OCI-LY7 (cell line): ENCODE results near the gene LYRM9. TPM values are rescaled to one million over a fixed set of nuclear protein-coding genes. Genes with fewer than 3 reads are reported as not detected.

ENCODE experiments used
- BruUV-seq: library from RNA; stranded (reverse); fragments of 400-500 nt; replicated peaks from 2 replicates; lab custom pipeline; 2021; lab: Mats Ljungman, UMichigan
- CTCF ChIA-PET: fragments of 300-600 bp; sonication (Branson Sonifier 250); formaldehyde crosslinking; loops from one replicate; lab custom pipeline; 2022; ENCODE audit warnings: antibody characterized with exemption; ENCODE audit not compliant: unreplicated experiment; lab: Charles Lee
- POLR2A ChIA-PET: fragments of 300-600 bp; sonication (Branson Sonifier 250); formaldehyde crosslinking; loops from one replicate; lab custom pipeline; 2022; ENCODE audit warnings: antibody characterized with exemption; lab: Charles Lee
- DNase-seq: peaks from one replicate; pipeline ENCODE4 v3.0.0-alpha.2; 2015; ENCODE audit warnings: low spot score
- H2AFZ ChIP-seq: fragments of 200-600 bp; sonication (generic), shearing (Covaris generic); 2 replicates; pipeline ENCODE4 v1.6.1; 2014; ENCODE audit warnings: mild to moderate bottlenecking, antibody characterized with exemption, low read length, moderate library complexity
- H3K27ac ChIP-seq: fragments of 200-600 bp; sonication (generic); 2 replicates; pipeline ENCODE4 v1.5.1; 2014; ENCODE audit warnings: mixed run types, low read depth, mild to moderate bottlenecking, moderate library complexity, low read length, inconsistent platforms; ENCODE audit not compliant: poor library complexity, severe bottlenecking
- H3K36me3 ChIP-seq: fragments of 200-600 bp; sonication (generic); 2 replicates; pipeline ENCODE4 v1.6.1; 2014; ENCODE audit warnings: mild to moderate bottlenecking, antibody characterized with exemption, low read length, moderate library complexity, mixed read lengths; ENCODE audit not compliant: insufficient read depth
- H3K4me1 ChIP-seq: fragments of 200-600 bp; sonication (generic); 2 replicates; pipeline ENCODE4 v1.5.1; 2014; ENCODE audit warnings: mild to moderate bottlenecking, low read length; ENCODE audit not compliant: insufficient read depth, poor library complexity, severe bottlenecking
- H3K4me2 ChIP-seq: fragments of 200-600 bp; sonication (generic); 2 replicates; pipeline ENCODE4 v1.6.1; 2014; ENCODE audit warnings: mild to moderate bottlenecking, low read length
- H3K4me3 ChIP-seq: fragments of 200-600 bp; sonication (generic); 2 replicates; pipeline ENCODE4 v1.5.1; 2014; ENCODE audit warnings: mild to moderate bottlenecking, low read depth, low read length; ENCODE audit not compliant: poor library complexity, severe bottlenecking
- H3K79me2 ChIP-seq: fragments of 200-600 bp; sonication (generic); 2 replicates; pipeline ENCODE4 v1.6.1; 2016; ENCODE audit warnings: low read depth, mild to moderate bottlenecking, low read length, moderate library complexity, mixed read lengths; ENCODE audit not compliant: insufficient read depth
- H3K9me2 ChIP-seq: fragments of 200-600 bp; sonication (generic); 2 replicates; pipeline ENCODE4 v1.6.1; 2016; ENCODE audit warnings: mild to moderate bottlenecking, low read length, mixed read lengths; ENCODE audit not compliant: insufficient read depth
- H3K9me3 ChIP-seq: fragments of 200-600 bp; sonication (generic); 2 replicates; pipeline ENCODE4 v1.6.1; 2014; ENCODE audit warnings: mild to moderate bottlenecking, mixed run types, low read length, mixed read lengths
- H4K20me1 ChIP-seq: fragments of 200-600 bp; sonication (generic); 2 replicates; pipeline ENCODE4 v1.6.1; 2014; ENCODE audit warnings: mild to moderate bottlenecking, antibody characterized with exemption, low read length, moderate library complexity, mixed read lengths; ENCODE audit not compliant: insufficient read depth
- EZH2phosphoT487 ChIP-seq: fragments of 200-600 bp; sonication (generic); IDR thresholded peaks from 2 replicates; pipeline ENCODE4 v1.6.1; 2018; ENCODE audit warnings: low read depth, borderline replicate concordance, mild to moderate bottlenecking, mixed run types, antibody characterized with exemption, low read length, moderate library complexity, mixed read lengths
- intact Hi-C: fragments of 100-400 bp; cut with micrococcal nuclease; formaldehyde crosslinking; loops from one replicate; pipeline ENCODE4 v1.10.0; 2022; ENCODE audit not compliant: unreplicated experiment
- total RNA-seq, 2 experiments: library from RNA; depleted of rRNA in 1 of 2; stranded (reverse); fragments of >200 nt in 1 of 2; shearing (Covaris generic) in 1 of 2; gene quantifications; 2 replicates each; pipeline ENCODE4 v1.2.3, GENCODE V29; 2014 to 2022
- TF ChIP-seq, protein P1 (sequence below): fragments of 200-600 bp; sonication (generic); conservative IDR thresholded peaks from 2 replicates; pipeline ENCODE4 v1.5.1; 2014; ENCODE audit warnings: mild to moderate bottlenecking, antibody characterized with exemption, low read length, moderate library complexity, mixed read lengths

The LYRM9 gene
- total RNA-seq, 2 experiments from 2014 or later = 0.35 to 1.4 TPM

DNA sequence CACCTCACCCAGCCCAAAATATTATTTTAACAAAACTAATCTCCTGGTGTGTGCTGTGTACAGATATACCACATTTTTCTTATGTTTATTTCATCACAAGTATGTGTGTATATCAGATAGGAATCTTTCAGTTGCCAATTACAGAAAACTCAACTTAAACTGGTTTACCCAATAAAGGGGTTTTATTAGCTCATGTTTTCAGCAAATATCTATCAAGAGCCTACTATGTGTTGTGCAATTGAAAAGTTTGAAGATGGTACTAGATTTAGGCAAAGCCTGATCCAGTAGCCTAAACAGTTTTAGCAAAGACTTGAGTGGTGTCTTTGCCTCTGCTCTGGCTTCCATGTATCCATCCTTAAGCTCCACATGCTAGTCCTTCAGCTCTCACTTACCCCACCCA, 45.1 kb upstream of the LYRM9 start:
- Histone ChIP-seq H3K4me1 (peaks cover 12% of the 10 kb centered on the region), H3K79me2 (no peaks in the 10 kb centered on the region), H3K4me2 (no peak overlapping the region), H3K9me2 (no peaks in the 10 kb centered on the region), H3K27ac (no peak overlapping the region), H3K36me3 (no peaks in the 10 kb centered on the region), H3K9me3 (no peaks in the 10 kb centered on the region), H3K4me3 (no peak overlapping the region), H2AFZ (no peak overlapping the region), H4K20me1 (no peaks in the 10 kb centered on the region)
- DNase-seq = no peak
- intact Hi-C loops = no loop called here
- TF ChIP-seq, protein P1, sequence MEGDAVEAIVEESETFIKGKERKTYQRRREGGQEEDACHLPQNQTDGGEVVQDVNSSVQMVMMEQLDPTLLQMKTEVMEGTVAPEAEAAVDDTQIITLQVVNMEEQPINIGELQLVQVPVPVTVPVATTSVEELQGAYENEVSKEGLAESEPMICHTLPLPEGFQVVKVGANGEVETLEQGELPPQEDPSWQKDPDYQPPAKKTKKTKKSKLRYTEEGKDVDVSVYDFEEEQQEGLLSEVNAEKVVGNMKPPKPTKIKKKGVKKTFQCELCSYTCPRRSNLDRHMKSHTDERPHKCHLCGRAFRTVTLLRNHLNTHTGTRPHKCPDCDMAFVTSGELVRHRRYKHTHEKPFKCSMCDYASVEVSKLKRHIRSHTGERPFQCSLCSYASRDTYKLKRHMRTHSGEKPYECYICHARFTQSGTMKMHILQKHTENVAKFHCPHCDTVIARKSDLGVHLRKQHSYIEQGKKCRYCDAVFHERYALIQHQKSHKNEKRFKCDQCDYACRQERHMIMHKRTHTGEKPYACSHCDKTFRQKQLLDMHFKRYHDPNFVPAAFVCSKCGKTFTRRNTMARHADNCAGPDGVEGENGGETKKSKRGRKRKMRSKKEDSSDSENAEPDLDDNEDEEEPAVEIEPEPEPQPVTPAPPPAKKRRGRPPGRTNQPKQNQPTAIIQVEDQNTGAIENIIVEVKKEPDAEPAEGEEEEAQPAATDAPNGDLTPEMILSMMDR = no peak
- TF ChIP-seq EZH2phosphoT487 = no peak
- POLR2A ChIA-PET = no interaction called here
- BruUV-seq = no TSS peak
- CTCF ChIA-PET = no interaction called here

DNA sequence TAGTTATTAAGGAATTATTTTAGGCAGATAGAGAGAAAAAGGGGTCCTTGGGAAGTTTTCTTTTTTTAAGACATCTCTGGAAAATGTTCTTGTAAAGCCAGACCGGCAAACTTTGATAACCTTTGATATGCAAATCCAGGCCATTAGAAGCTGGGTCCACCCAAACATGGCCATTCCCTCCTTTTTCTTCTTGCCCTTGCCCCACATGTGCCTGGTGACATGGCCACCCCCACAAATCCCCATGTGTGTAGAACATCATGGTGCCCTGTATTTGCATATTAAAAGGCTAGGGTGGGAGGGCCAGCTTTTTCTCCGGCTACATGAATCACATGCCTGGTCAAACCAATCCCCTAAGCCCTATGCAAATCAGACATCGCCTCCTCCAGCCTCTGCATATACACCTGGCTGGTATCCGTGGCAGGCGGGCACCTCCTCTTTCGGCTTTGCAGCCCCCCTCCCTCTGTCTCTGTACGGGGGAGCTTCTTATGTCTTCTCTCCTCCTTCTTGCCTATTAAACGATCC, 43.9 kb upstream of the LYRM9 start:
- Histone ChIP-seq H3K4me3 (no peak overlapping the region), H3K4me1 (peaks cover 12% of the 10 kb centered on the region), H2AFZ (no peak overlapping the region), H3K36me3 (no peaks in the 10 kb centered on the region), H4K20me1 (no peaks in the 10 kb centered on the region), H3K27ac (no peak overlapping the region), H3K9me3 (no peaks in the 10 kb centered on the region), H3K79me2 (no peaks in the 10 kb centered on the region), H3K4me2 (no peak overlapping the region), H3K9me2 (no peaks in the 10 kb centered on the region)
- DNase-seq = no peak
- POLR2A ChIA-PET = no interaction called here
- CTCF ChIA-PET = interaction anchor here (0.6 kb wide), 1 partner anchor 483 kb away, joined by 3 read pairs; no protein-coding TSS in a partner anchor
- no TSS peak for BruUV-seq
- intact Hi-C loops = no loop called here
- TF ChIP-seq, protein P1 = no peak

DNA sequence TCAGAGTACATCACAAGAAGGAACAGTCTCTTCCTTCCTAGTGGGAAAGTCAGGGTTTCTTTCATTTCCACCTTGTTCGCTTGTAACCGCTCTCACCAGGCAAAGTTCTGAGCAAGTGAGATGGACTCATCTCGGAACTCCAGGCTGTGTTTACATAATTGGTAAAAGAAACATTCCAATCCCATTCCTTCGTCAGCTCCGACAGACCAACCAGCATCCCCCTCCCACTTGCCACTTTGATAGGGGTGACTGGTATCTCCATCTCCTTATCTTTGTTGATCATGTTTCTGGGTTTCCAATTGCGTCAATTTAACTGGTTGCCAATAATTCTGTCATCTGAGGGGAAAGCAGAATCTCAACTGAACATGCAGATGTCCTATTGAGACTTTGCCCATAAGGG, 36.8 kb upstream of the LYRM9 start:
- no TSS peak for BruUV-seq
- no peak for DNase-seq
- no peaks in the 10 kb centered on the region for H3K9me3 ChIP-seq
- no peaks in the 10 kb centered on the region for H3K36me3 ChIP-seq
- ChIA-PET POLR2A (no interaction called here), CTCF (no interaction called here)
- no peaks in the 10 kb centered on the region for H3K79me2 ChIP-seq
- H3K9me2 ChIP-seq = no peaks in the 10 kb centered on the region
- H3K4me3 ChIP-seq = no peak overlapping the region
- H3K4me1 ChIP-seq = no peaks in the 10 kb centered on the region
- no peak overlapping the region for H3K4me2 ChIP-seq
- H3K27ac ChIP-seq = no peak overlapping the region
- intact Hi-C loops = no loop called here
- H4K20me1 ChIP-seq = no peaks in the 10 kb centered on the region
- TF ChIP-seq, protein P1 = no peak
- TF ChIP-seq EZH2phosphoT487 = no peak
- H2AFZ ChIP-seq = no peak overlapping the region
